Endothelial cell of umbilical vein (primary cell): ENCODE data around the gene RPL3. TPM values are rescaled to one million over a fixed set of nuclear protein-coding genes. Genes with fewer than 3 reads are reported as not detected.

Experiments used
- BruUV-seq: library from RNA; stranded (reverse); fragments of 400-500 nt; replicated peaks from 2 replicates; lab custom pipeline; 2021; lab: Mats Ljungman, UMichigan
- CTCF ChIA-PET: fragments of 300-600, 350-600 bp; sonication (Branson Sonifier 250); formaldehyde crosslinking; loops from one replicate; lab custom pipeline; 2021; ENCODE audit warnings: antibody characterized with exemption, inconsistent platforms; lab: Charles Lee
- POLR2A ChIA-PET: fragments of 300-600, 350-600 bp; sonication (Branson Sonifier 250); formaldehyde crosslinking; loops from one replicate; lab custom pipeline; 2021; ENCODE audit warnings: antibody characterized with exemption, inconsistent platforms; lab: Charles Lee
- DNase-seq: peaks from one replicate; pipeline ENCODE4 v3.0.0-alpha.2; 2011; ENCODE audit warnings: low read depth, low spot score
- FAIRE-seq: peaks from 2 replicates; lab custom pipeline; 2011; peaks lifted over from hg19 to GRCh38; lab: Jason Lieb, UNC
- H2AFZ ChIP-seq: 2 replicates; pipeline ENCODE4 v1.6.0; 2012; ENCODE audit warnings: low read depth, low read length, control low read depth, inconsistent platforms
- H3K27ac ChIP-seq: 2 replicates; pipeline ENCODE4 v1.5.1; 2011; ENCODE audit warnings: low read depth, mild to moderate bottlenecking, control low read depth, low read length, moderate library complexity; ENCODE audit not compliant: insufficient read depth
- H3K27me3 ChIP-seq, 2 experiments: 2 replicates each; pipeline versions ENCODE4 v1.6.0 to v1.6.1; 2011; ENCODE audit warnings: low read length in 2 of 2, mixed read lengths in 1 of 2; ENCODE audit not compliant: control insufficient read depth in 2 of 2, insufficient read depth in 2 of 2
- H3K36me3 ChIP-seq, 2 experiments: 2 replicates in 1 of 2; 3 replicates in 1 of 2; pipeline ENCODE4 v1.5.1; 2011; ENCODE audit warnings: low read length in 2 of 2, mild to moderate bottlenecking in 1 of 2, moderate library complexity in 1 of 2; ENCODE audit not compliant: control insufficient read depth in 2 of 2, insufficient read depth in 2 of 2; ENCODE audit errors: extremely low read depth in 1 of 2
- H3K4me1 ChIP-seq: 3 replicates; pipeline ENCODE4 v1.5.1; 2011; ENCODE audit warnings: mild to moderate bottlenecking, low read length; ENCODE audit not compliant: control insufficient read depth, insufficient read depth; ENCODE audit errors: extremely low read depth
- H3K4me2 ChIP-seq: 2 replicates; pipeline ENCODE4 v1.6.1; 2011; ENCODE audit warnings: low read length, control low read depth, mixed read lengths; ENCODE audit not compliant: insufficient read depth
- H3K4me3 ChIP-seq, 3 experiments: fragments of 200-600 bp in 1 of 3; sonication (generic), shearing (Covaris generic) in 1 of 3; replicated peaks in 1 of 3; 2 replicates each; pipeline ENCODE4 v1.5.1; 2011 to 2016; ENCODE audit warnings: control low read depth in 3 of 3, low read length in 3 of 3, mild to moderate bottlenecking in 2 of 3, inconsistent platforms in 1 of 3, low read depth in 1 of 3, moderate library complexity in 1 of 3; ENCODE audit not compliant: insufficient read depth in 1 of 3
- H3K79me2 ChIP-seq: 2 replicates; pipeline ENCODE4 v1.6.0; 2012; ENCODE audit warnings: low read length, inconsistent platforms; ENCODE audit not compliant: control insufficient read depth, insufficient read depth
- H3K9ac ChIP-seq: replicated peaks from 2 replicates; pipeline ENCODE3; 2011; ENCODE audit warnings: low read length, control low read depth; ENCODE audit not compliant: insufficient read depth; ENCODE audit errors: extremely low read depth
- H3K9me1 ChIP-seq: replicated peaks from 3 replicates; pipeline ENCODE4 v1.6.0; 2011; ENCODE audit warnings: mild to moderate bottlenecking, low read length; ENCODE audit not compliant: control insufficient read depth, insufficient read depth; ENCODE audit errors: extremely low read depth
- H3K9me3 ChIP-seq: replicated peaks from 2 replicates; pipeline ENCODE4 v1.5.1; 2012; ENCODE audit warnings: low read length, inconsistent platforms; ENCODE audit not compliant: control insufficient read depth, insufficient read depth
- H4K20me1 ChIP-seq: replicated peaks from 2 replicates; pipeline ENCODE3; 2011; ENCODE audit warnings: mild to moderate bottlenecking, low read length; ENCODE audit not compliant: control insufficient read depth, insufficient read depth; ENCODE audit errors: extremely low read depth
- CTCF ChIP-seq, 2 donors: IDR thresholded peaks; 1 replicate in 1 of 2; 2 replicates in 1 of 2; pipeline ENCODE4 v1.5.1; 2011; ENCODE audit warnings: low read length in 2 of 2, mild to moderate bottlenecking in 2 of 2, moderate library complexity in 2 of 2, control low read depth in 1 of 2, inconsistent platforms in 1 of 2, low read depth in 1 of 2; ENCODE audit not compliant: insufficient read depth in 1 of 2; ENCODE audit errors: extremely low read depth in 1 of 2
- EZH2 ChIP-seq: IDR thresholded peaks from 2 replicates; pipeline ENCODE4 v1.6.1; 2012; ENCODE audit warnings: borderline replicate concordance, low read depth, mild to moderate bottlenecking, moderate library complexity, low read length, inconsistent platforms; ENCODE audit not compliant: severe bottlenecking
- FOS ChIP-seq: IDR thresholded peaks from 2 replicates; pipeline ENCODE4 v1.6.1; 2011; ENCODE audit warnings: mild to moderate bottlenecking, low read length, moderate library complexity, borderline replicate concordance; ENCODE audit not compliant: insufficient read depth
- GATA2 ChIP-seq: IDR thresholded peaks from 2 replicates; pipeline ENCODE4 v1.7.0; 2011; ENCODE audit warnings: low read depth, mild to moderate bottlenecking, moderate library complexity, mixed read lengths, low read length; ENCODE audit not compliant: insufficient read length, insufficient read depth
- JUN ChIP-seq: IDR thresholded peaks from 2 replicates; pipeline ENCODE4 v1.6.1; 2011; ENCODE audit warnings: borderline replicate concordance, low read depth; ENCODE audit not compliant: insufficient read length, insufficient read depth
- MAX ChIP-seq: IDR thresholded peaks from 2 replicates; pipeline ENCODE4 v1.6.1; 2011; ENCODE audit not compliant: insufficient read depth, insufficient read length
- MYC ChIP-seq: IDR thresholded peaks from one replicate; pipeline ENCODE4 v1.6.1; 2011; ENCODE audit warnings: mild to moderate bottlenecking, low read depth, low read length
- POLR2A ChIP-seq: IDR thresholded peaks from 2 replicates; pipeline ENCODE4 v1.6.1; 2012; ENCODE audit warnings: low read depth, mild to moderate bottlenecking, control low read depth, low read length
- POLR2AphosphoS5 ChIP-seq: IDR thresholded peaks from 2 replicates; pipeline ENCODE4 v1.6.1; 2012; ENCODE audit warnings: low read depth, mild to moderate bottlenecking, control low read depth, low read length, moderate library complexity; ENCODE audit not compliant: insufficient read depth
- dilution Hi-C: fragments of 300-500 bp; cut with MboI; formaldehyde crosslinking; loops from one replicate; pipeline ENCODE4 v1.15.0; 2019; ENCODE audit warnings: low sequenced_read_pairs; ENCODE audit not compliant: extremely low pct_ligation_motif_present
- intact Hi-C: fragments of 100-400 bp; cut with micrococcal nuclease; formaldehyde crosslinking; loops from one replicate; pipeline ENCODE4 v1.10.0; 2022
- polyA plus RNA-seq, 4 experiments: library from polyadenylated mRNA; depleted of rRNA in 3 of 4; stranded (reverse) in 3 of 4; unstranded in 1 of 4; fragments of >200 nt; gene quantifications; 2 replicates each; pipeline versions ENCODE4 v1.2.1 to v1.2.3, GENCODE V29; 2011 to 2012; ENCODE audit warnings: missing spikeins in 1 of 4
- total RNA-seq: library from RNA; stranded (reverse); gene quantifications from 2 replicates; pipeline ENCODE4 v1.2.3, GENCODE V29; 2021

RPL3 gene
- total and polyA plus RNA-seq, 2 donors (not counting 3 experiments of a cell fraction or from before 2014, with no cell fraction given): 1,954 to 4,065 TPM

- dilution Hi-C loops: no loop called here
- CTCF ChIA-PET: no interaction called here
- POLR2A ChIA-PET: no interaction called here
Observed at GRCh38 chr22:39360674-39361413, 41.4 kb upstream of the RPL3 start.

More at GRCh38 chr22:39360674-39361413, 41.4 kb upstream of the RPL3 start:
- Histone ChIP-seq H3K9me3 (no peaks in the 10 kb centered on the region), H3K4me1 (no peaks in the 10 kb centered on the region), H3K4me3 (no peak overlapping the region), H3K4me2 (no peak overlapping the region), H3K36me3 (no peaks in the 10 kb centered on the region), H3K79me2 (no peaks in the 10 kb centered on the region), H3K27ac (no peak overlapping the region), H2AFZ (no peak overlapping the region), H4K20me1 (no peaks in the 10 kb centered on the region), H3K27me3 (no peaks in the 10 kb centered on the region), H3K9me1 (no peaks in the 10 kb centered on the region), H3K9ac (no peak overlapping the region)
- BruUV-seq: no TSS peak
- intact Hi-C loops: no loop called here
- FAIRE-seq (no peak), DNase-seq (no peak)
- no peak for TF ChIP-seq CTCF (IDR thresholded peaks at IDR 0.05; ENCODE audit: extremely low read depth in 1 of 2, insufficient read depth in 1 of 2, low read depth in 1 of 2, low read length in 2 of 2)
- TF ChIP-seq POLR2A: no peak
- no peak for TF ChIP-seq EZH2
- TF ChIP-seq MYC: no peak
- no peak for TF ChIP-seq MAX
- no peak for TF ChIP-seq FOS
- TF ChIP-seq JUN: no peak
- TF ChIP-seq POLR2AphosphoS5: no peak
- TF ChIP-seq GATA2: no peak
